ENCODE results near the gene TM6SF1. TPM values are rescaled to one million over a fixed set of nuclear protein-coding genes. Genes with fewer than 3 reads are reported as not detected.

Gene TM6SF1
- total and polyA plus RNA-seq, 9 donors: 0.76 to 5.9 (median 2.9) TPM

DNA sequence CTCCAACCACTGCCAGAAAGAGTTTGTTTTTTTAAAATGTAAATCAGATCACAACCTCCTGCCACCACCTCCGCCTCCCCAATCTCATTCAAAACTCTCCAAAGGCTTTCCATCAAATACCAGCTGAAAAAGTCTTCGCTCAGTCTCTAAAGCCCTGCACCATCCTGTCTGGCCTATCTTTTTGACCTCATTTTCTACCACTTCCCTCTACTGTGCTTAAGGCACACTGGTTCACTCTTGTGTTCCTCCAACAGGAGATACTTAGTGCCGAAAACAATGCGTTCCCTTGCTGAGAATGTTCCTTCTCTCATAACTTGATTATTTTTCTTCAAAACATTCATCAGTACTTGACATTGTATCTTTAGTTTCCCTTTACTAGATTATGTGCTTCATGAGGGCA is 43.9 kb upstream of the TM6SF1 start:
- TF ChIP-seq, protein P1, sequence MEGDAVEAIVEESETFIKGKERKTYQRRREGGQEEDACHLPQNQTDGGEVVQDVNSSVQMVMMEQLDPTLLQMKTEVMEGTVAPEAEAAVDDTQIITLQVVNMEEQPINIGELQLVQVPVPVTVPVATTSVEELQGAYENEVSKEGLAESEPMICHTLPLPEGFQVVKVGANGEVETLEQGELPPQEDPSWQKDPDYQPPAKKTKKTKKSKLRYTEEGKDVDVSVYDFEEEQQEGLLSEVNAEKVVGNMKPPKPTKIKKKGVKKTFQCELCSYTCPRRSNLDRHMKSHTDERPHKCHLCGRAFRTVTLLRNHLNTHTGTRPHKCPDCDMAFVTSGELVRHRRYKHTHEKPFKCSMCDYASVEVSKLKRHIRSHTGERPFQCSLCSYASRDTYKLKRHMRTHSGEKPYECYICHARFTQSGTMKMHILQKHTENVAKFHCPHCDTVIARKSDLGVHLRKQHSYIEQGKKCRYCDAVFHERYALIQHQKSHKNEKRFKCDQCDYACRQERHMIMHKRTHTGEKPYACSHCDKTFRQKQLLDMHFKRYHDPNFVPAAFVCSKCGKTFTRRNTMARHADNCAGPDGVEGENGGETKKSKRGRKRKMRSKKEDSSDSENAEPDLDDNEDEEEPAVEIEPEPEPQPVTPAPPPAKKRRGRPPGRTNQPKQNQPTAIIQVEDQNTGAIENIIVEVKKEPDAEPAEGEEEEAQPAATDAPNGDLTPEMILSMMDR (IDR thresholded peaks at IDR 0.05): no peak
- no peak for TF ChIP-seq EP300 (IDR thresholded peaks at IDR 0.05)
- no peak for TF ChIP-seq POLR2A (IDR thresholded peaks at IDR 0.05)
- H3K4me1 ChIP-seq (ENCODE audit: insufficient read depth): peaks cover 15% of the 10 kb centered on the region
- H3K27me3 ChIP-seq: no peaks in the 10 kb centered on the region
- no peaks in the 10 kb centered on the region for H3K36me3 ChIP-seq
- no peak overlapping the region for H3K27ac ChIP-seq
- WGBS, 3 donors: 90 to 95% (median 95%) methylated on average over 4 of the region's 4 CpGs
- no peak for DNase-seq
- intact Hi-C loops (cut with DNase I): loop anchor here in 1 of 4 donors (10.0 kb wide), 1 partner anchor 49 kb away; the partner anchor contains the start of gene C15orf40
- H3K4me3 ChIP-seq: no peak overlapping the region
- no peaks in the 10 kb centered on the region for H3K9me3 ChIP-seq

- peak overlapping the region; percentile 84 for H3K4me3 ChIP-seq
- H3K9me3 ChIP-seq: no peaks in the 10 kb centered on the region
- DNase-seq: no peak
- peaks cover 15% of the 10 kb centered on the region for H3K4me1 ChIP-seq (ENCODE audit: insufficient read depth)
- no peak for TF ChIP-seq POLR2A (IDR thresholded peaks at IDR 0.05)
- no peak for TF ChIP-seq EP300 (IDR thresholded peaks at IDR 0.05)
- TF ChIP-seq, protein P1 (IDR thresholded peaks at IDR 0.05): no peak
- H3K27ac ChIP-seq: no peak overlapping the region
- no peaks in the 10 kb centered on the region for H3K36me3 ChIP-seq
- intact Hi-C loops (cut with DNase I): loop anchor here in 2 of 4 donors (5.0 to 10.0 kb wide), 2 partner anchors 50 to 142 kb away; partner anchors contain the start of genes C15orf40 (in 1 of the 2) and HDGFL3 (in 1 of the 2)
- WGBS, 3 donors: 52 to 65% (median 53%) methylated on average over 4 of the region's 4 CpGs
- H3K27me3 ChIP-seq: no peaks in the 10 kb centered on the region
Measured at GRCh38 chr15:83064859-83065258, 42.6 kb upstream of the TM6SF1 start.

DNA sequence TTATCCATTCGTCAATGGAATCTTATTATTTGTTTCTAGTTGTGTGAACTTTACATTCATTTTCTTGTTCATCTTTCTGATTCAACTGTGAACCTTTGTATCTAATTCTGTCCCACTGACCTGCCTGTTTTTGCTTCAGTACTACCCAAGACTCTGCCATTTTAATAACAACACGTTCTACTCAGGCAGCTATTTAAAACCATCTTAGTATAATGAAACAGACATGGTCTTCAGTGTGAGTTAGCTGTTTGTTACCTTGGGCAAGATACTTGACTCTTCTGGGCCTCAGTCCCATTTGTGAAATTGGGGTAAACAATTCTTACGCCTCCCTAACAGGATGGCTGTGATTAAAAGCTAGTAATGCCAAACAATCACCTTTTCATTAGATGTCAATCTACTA is 42.0 kb upstream of the TM6SF1 start:
- WGBS, 3 donors: 15 to 18% (median 17%) methylated on average over 3 of the region's 3 CpGs
- Histone ChIP-seq H3K4me1 (ENCODE audit: insufficient read depth) (peaks cover 15% of the 10 kb centered on the region), H3K27me3 (no peaks in the 10 kb centered on the region), H3K27ac (no peak overlapping the region), H3K9me3 (no peaks in the 10 kb centered on the region), H3K36me3 (no peaks in the 10 kb centered on the region), H3K4me3 (peak overlapping the region; percentile 84)
- no peak for DNase-seq
- intact Hi-C loops (cut with DNase I): loop anchor here in 2 of 4 donors (5.0 to 10.0 kb wide), 2 partner anchors 51 to 142 kb away; partner anchors contain the start of genes C15orf40 (in 1 of the 2) and HDGFL3 (in 1 of the 2)
- TF ChIP-seq, protein P1 (IDR thresholded peaks at IDR 0.05): no peak
- TF ChIP-seq POLR2A (IDR thresholded peaks at IDR 0.05) (no peak), EP300 (IDR thresholded peaks at IDR 0.05) (no peak)

- Histone ChIP-seq H3K4me3 (peak overlapping the region; percentile 84), H3K36me3 (no peaks in the 10 kb centered on the region), H3K27ac (peak overlapping the region; percentile 77 to 84), H3K9me3 (no peaks in the 10 kb centered on the region), H3K4me1 (ENCODE audit: insufficient read depth) (peaks cover 15% of the 10 kb centered on the region), H3K27me3 (no peaks in the 10 kb centered on the region)
- intact Hi-C loops (cut with DNase I): loop anchor here in 3 of 4 donors (2.0 to 10.0 kb wide), 3 partner anchors 51 to 141 kb away; partner anchors contain the start of genes HDGFL3 (in 2 of the 3) and C15orf40 (in 1 of the 3)
- no peak for DNase-seq
- WGBS, 3 donors: 2 to 8% (median 3%) methylated on average over 29 to 42 of the region's 42 CpGs
- TF ChIP-seq POLR2A (IDR thresholded peaks at IDR 0.05) (no peak), EP300 (IDR thresholded peaks at IDR 0.05) (no peak)
- TF ChIP-seq, protein P1 (IDR thresholded peaks at IDR 0.05): no peak
Measured at GRCh38 chr15:83066034-83066733, 41.3 kb upstream of the TM6SF1 start.

Data from ovary (tissue), 9 donors.